SK-N-SH (cell line): Measurements from ENCODE around the gene SDC3. TPM values are rescaled to one million over a fixed set of nuclear protein-coding genes. Genes with fewer than 3 reads are reported as not detected.

Experiments
- CTCF ChIA-PET: fragments of 300-600, 350-600 bp; formaldehyde crosslinking; extraction: SDS; loops from one replicate; lab custom pipeline; 2021; lab: Yijun Ruan, JAX
- POLR2A ChIA-PET: fragments of 350-600 bp; sonication (Branson Sonifier 250); formaldehyde crosslinking; extraction: SDS; loops from one replicate; lab custom pipeline; 2020; ENCODE audit warnings: antibody characterized with exemption, inconsistent platforms; lab: Yijun Ruan, JAX
- DNase-seq: peaks from one replicate; pipeline ENCODE4 v3.0.0; 2012
- H2AFZ ChIP-seq: fragments of 200-600 bp; sonication (generic); 2 replicates; pipeline ENCODE4 v1.8.1; 2016; ENCODE audit warnings: antibody characterized with exemption, mild to moderate bottlenecking, low read depth
- H3F3A ChIP-seq: fragments of 200-600 bp; sonication (generic); replicated peaks from 2 replicates; pipeline ENCODE3; 2016; ENCODE audit warnings: antibody characterized with exemption, mild to moderate bottlenecking; ENCODE audit not compliant: insufficient read depth
- H3K27ac ChIP-seq, 2 experiments: fragments of 200-500 bp in 1 of 2; fragments of 200-600 bp in 1 of 2; sonication (Bioruptor generic) in 1 of 2; sonication (generic), shearing (Covaris generic) in 1 of 2; 2 replicates each; pipeline versions ENCODE4 v1.5.1 to v1.6.1; 2014 to 2016; ENCODE audit warnings: low read depth in 2 of 2, inconsistent platforms in 1 of 2, low read length in 1 of 2, mild to moderate bottlenecking in 1 of 2, mixed read lengths in 1 of 2
- H3K27me3 ChIP-seq: fragments of 200-600 bp; sonication (generic), shearing (Covaris generic); 2 replicates; pipeline ENCODE4 v1.6.1; 2016; ENCODE audit warnings: mixed run types; ENCODE audit not compliant: insufficient read depth
- H3K36me3 ChIP-seq, 2 experiments: fragments of 200-500 bp in 1 of 2; fragments of 200-600 bp in 1 of 2; sonication (Bioruptor generic) in 1 of 2; sonication (generic) in 1 of 2; replicated peaks in 1 of 2; 2 replicates each; pipeline versions ENCODE3 to v1.5.1; 2014 to 2016; ENCODE audit warnings: low read length in 1 of 2, mild to moderate bottlenecking in 1 of 2; ENCODE audit not compliant: insufficient read depth in 2 of 2, control insufficient read depth in 1 of 2
- H3K4me1 ChIP-seq, 2 experiments: fragments of 200-500 bp in 1 of 2; fragments of 200-600 bp in 1 of 2; sonication (Bioruptor generic) in 1 of 2; sonication (generic), shearing (Covaris generic) in 1 of 2; 2 replicates each; pipeline versions ENCODE4 v1.5.1 to v1.6.1; 2014 to 2016; ENCODE audit warnings: low read depth in 1 of 2, low read length in 1 of 2, mixed run types in 1 of 2; ENCODE audit not compliant: insufficient read depth in 2 of 2, control insufficient read depth in 1 of 2
- H3K4me2 ChIP-seq: fragments of 200-600 bp; sonication (generic), shearing (Covaris generic); 2 replicates; pipeline ENCODE4 v1.6.1; 2017; ENCODE audit warnings: mixed run types
- H3K4me3 ChIP-seq, 2 experiments: fragments of 200-500 bp in 1 of 2; fragments of 200-600 bp in 1 of 2; sonication (Bioruptor generic) in 1 of 2; sonication (generic), shearing (Covaris generic) in 1 of 2; 2 replicates each; pipeline versions ENCODE4 v1.5.1 to v1.8.1; 2014 to 2016; ENCODE audit warnings: low read depth in 2 of 2, inconsistent platforms in 1 of 2, low read length in 1 of 2, mild to moderate bottlenecking in 1 of 2, mixed read lengths in 1 of 2, moderate library complexity in 1 of 2
- H3K79me2 ChIP-seq: fragments of 200-600 bp; sonication (generic); 2 replicates; pipeline ENCODE4 v1.8.1; 2017; ENCODE audit warnings: mild to moderate bottlenecking; ENCODE audit not compliant: insufficient read depth
- H3K9ac ChIP-seq: fragments of 200-600 bp; sonication (generic); 2 replicates; pipeline ENCODE4 v1.6.1; 2017; ENCODE audit warnings: mixed run types
- H3K9me2 ChIP-seq: fragments of 200-600 bp; sonication (generic); 2 replicates; pipeline ENCODE4 v1.6.1; 2017; ENCODE audit warnings: mixed run types
- H3K9me3 ChIP-seq: fragments of 200-600 bp; sonication (generic); 2 replicates; pipeline ENCODE4 v1.6.1; 2017; ENCODE audit warnings: mixed run types, mild to moderate bottlenecking, moderate library complexity
- H4K20me1 ChIP-seq: fragments of 200-600 bp; sonication (generic); 2 replicates; pipeline ENCODE4 v1.6.1; 2017; ENCODE audit warnings: mild to moderate bottlenecking, mixed run types; ENCODE audit not compliant: insufficient read depth
- ELF1 ChIP-seq: IDR thresholded peaks from 2 replicates; pipeline ENCODE4 v1.4.0; 2012
- EZH2phosphoT487 ChIP-seq: fragments of 200-600 bp; sonication (generic); IDR thresholded peaks from 2 replicates; pipeline ENCODE4 v1.6.1; 2017; ENCODE audit warnings: low read depth, mixed run types, mild to moderate bottlenecking, antibody characterized with exemption, moderate library complexity, borderline replicate concordance
- FOSL2 ChIP-seq: IDR thresholded peaks from 2 replicates; pipeline ENCODE4 v1.4.0; 2012; ENCODE audit warnings: low read depth, mild to moderate bottlenecking, moderate library complexity, borderline replicate concordance
- FOXJ3 ChIP-seq: sonication (generic); formaldehyde crosslinking; IDR thresholded peaks from 2 replicates; pipeline ENCODE4 v1.5.1; 2020; ENCODE audit warnings: mild to moderate bottlenecking, missing genetic modification reagents
- GABPA ChIP-seq: IDR thresholded peaks from 2 replicates; pipeline ENCODE4 v1.4.0; 2012; ENCODE audit warnings: low read depth, mild to moderate bottlenecking
- JUND ChIP-seq: IDR thresholded peaks from 2 replicates; pipeline ENCODE4 v1.4.0; 2012
- MEF2A ChIP-seq: IDR thresholded peaks from 2 replicates; pipeline ENCODE4 v1.4.0; 2012; ENCODE audit warnings: low read depth, borderline replicate concordance
- NFIC ChIP-seq: IDR thresholded peaks from 2 replicates; pipeline ENCODE4 v1.4.0; 2012; ENCODE audit warnings: borderline replicate concordance
- NRF1 ChIP-seq: IDR thresholded peaks from 2 replicates; pipeline ENCODE4 v1.6.1; 2012; ENCODE audit warnings: low read depth, mild to moderate bottlenecking, low read length
- SIN3A ChIP-seq: IDR thresholded peaks from 2 replicates; pipeline ENCODE4 v1.6.1; 2012; ENCODE audit warnings: low read depth, mild to moderate bottlenecking, low read length, moderate library complexity, borderline replicate concordance
- TCF12 ChIP-seq: IDR thresholded peaks from 2 replicates; pipeline ENCODE4 v1.4.0; 2012
- YY1 ChIP-seq: IDR thresholded peaks from 2 replicates; pipeline ENCODE4 v1.4.0; 2012; ENCODE audit warnings: low read depth, mild to moderate bottlenecking
- WGBS: methylation state at CpG from one replicate; pipeline ENCODE4 v1.1.6; 2017; ENCODE audit warnings: low lambda C conversion rate; 5-methylcytosine and 5-hydroxymethylcytosine counted together
- polyA plus RNA-seq, 3 experiments: library from polyadenylated mRNA; depleted of rRNA; stranded (reverse); fragments of >200 nt; gene quantifications; 2 replicates each; pipeline ENCODE4 v1.2.3, GENCODE V29; 2012
- TF ChIP-seq, protein P1 (sequence below): fragments of 150-350 bp; IDR thresholded peaks from 2 replicates; pipeline ENCODE4 v1.6.1; 2016; ENCODE audit warnings: mild to moderate bottlenecking, low read depth, low read length
- TF ChIP-seq, protein P2 (sequence below): IDR thresholded peaks from 2 replicates; pipeline ENCODE4 v1.4.0; 2012; ENCODE audit warnings: low read depth
- TF ChIP-seq, protein P3 (sequence below): fragments of 200-600 bp; sonication (generic); IDR thresholded peaks from 2 replicates; pipeline ENCODE4 v1.6.1; 2017; ENCODE audit warnings: antibody characterized with exemption, mild to moderate bottlenecking, moderate library complexity
- TF ChIP-seq, protein P4 (sequence below): IDR thresholded peaks from 2 replicates; pipeline ENCODE4 v1.6.1; 2012; ENCODE audit warnings: mild to moderate bottlenecking, low read depth, low read length, moderate library complexity

SDC3 gene
- polyA plus RNA-seq, 1 of the 3 experiments (the other 2 are of a cell fraction), result 18.8 TPM

DNA sequence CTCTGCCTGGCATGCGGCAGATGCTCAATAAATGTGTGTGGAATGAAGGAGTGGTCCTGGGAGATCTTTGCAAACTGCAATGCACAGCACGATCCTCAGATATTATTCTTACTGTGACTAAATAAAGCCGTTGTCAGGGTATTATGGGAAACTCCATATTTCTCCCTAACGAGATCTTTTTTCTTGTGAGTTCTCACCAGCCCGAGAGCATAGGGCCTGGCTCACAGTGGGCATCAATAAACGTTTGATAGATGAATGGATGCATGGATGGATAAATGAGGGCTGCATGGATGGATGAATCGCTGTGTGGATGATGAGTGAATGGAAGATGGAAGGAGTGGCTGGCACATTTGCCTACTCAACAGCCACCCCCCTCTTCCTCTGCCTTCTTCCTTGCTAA is 69.6 kb downstream of the SDC3 start:
- TF ChIP-seq NFIC, result no peak
- TF ChIP-seq, protein P1, sequence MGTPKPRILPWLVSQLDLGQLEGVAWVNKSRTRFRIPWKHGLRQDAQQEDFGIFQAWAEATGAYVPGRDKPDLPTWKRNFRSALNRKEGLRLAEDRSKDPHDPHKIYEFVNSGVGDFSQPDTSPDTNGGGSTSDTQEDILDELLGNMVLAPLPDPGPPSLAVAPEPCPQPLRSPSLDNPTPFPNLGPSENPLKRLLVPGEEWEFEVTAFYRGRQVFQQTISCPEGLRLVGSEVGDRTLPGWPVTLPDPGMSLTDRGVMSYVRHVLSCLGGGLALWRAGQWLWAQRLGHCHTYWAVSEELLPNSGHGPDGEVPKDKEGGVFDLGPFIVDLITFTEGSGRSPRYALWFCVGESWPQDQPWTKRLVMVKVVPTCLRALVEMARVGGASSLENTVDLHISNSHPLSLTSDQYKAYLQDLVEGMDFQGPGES, result no peak
- TF ChIP-seq, protein P2, sequence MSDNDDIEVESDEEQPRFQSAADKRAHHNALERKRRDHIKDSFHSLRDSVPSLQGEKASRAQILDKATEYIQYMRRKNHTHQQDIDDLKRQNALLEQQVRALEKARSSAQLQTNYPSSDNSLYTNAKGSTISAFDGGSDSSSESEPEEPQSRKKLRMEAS, result no peak
- no peak for TF ChIP-seq SIN3A
- TF ChIP-seq, all 33 proteins: peak for 0
- no peak overlapping the region for H3K4me3 ChIP-seq
- ChIA-PET CTCF (interaction anchor here (1.0 to 4.3 kb wide), 2 partner anchors 37 to 73 kb away, joined by 4 to 12 read pairs; no protein-coding TSS in a partner anchor), POLR2A (no interaction called here)
- H3K27me3 ChIP-seq, result no peaks in the 10 kb centered on the region
- no peaks in the 10 kb centered on the region for H3K79me2 ChIP-seq
- no peaks in the 10 kb centered on the region for H3F3A ChIP-seq
- no peak for DNase-seq
- H3K9me3 ChIP-seq, result no peaks in the 10 kb centered on the region
- 60% methylated on average over 7 of the region's 7 CpGs for WGBS
- H3K9ac ChIP-seq, result no peak overlapping the region
- H4K20me1 ChIP-seq, result no peaks in the 10 kb centered on the region
- H3K36me3 ChIP-seq, result no peaks in the 10 kb centered on the region
- no peak overlapping the region for H3K27ac ChIP-seq
- H3K4me2 ChIP-seq, result no peak overlapping the region
- no peaks in the 10 kb centered on the region for H3K9me2 ChIP-seq
- H3K4me1 ChIP-seq, result peaks cover 0 to 8% of the 10 kb centered on the region in 2 experiments; a peak in 1 of 4 replicates
- no peak overlapping the region for H2AFZ ChIP-seq

DNA sequence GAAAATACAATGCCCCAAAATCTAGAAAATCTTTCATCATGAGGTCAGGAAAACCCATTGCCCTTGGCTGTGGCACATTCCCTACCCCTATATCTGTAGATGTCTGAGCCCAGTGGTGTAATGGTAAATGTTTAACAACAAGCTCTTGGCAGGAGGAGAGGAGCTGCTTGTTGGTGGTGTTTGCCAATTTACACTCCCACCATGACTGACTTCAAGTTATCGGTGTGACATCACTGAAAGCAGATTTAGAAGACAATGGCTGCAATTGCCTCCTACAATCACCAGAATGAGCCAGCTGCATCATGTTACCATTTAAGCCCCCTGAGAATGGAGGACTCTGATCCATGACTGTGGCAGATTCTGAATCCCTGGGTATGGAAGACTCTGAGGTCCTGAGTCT is 70.9 kb downstream of the SDC3 start:
- H3F3A ChIP-seq, result peaks cover 3% of the 10 kb centered on the region
- H3K4me3 ChIP-seq, result no peak overlapping the region
- H3K4me2 ChIP-seq, result no peak overlapping the region
- no peak overlapping the region for H3K9ac ChIP-seq
- ChIA-PET POLR2A (no interaction called here), CTCF (interaction anchor here (4.3 kb wide), 1 partner anchor 74 kb away, joined by 12 read pairs; no protein-coding TSS in a partner anchor)
- peaks cover 0 to 8% of the 10 kb centered on the region in 2 experiments; a peak in 1 of 4 replicates for H3K4me1 ChIP-seq
- 75% methylated on average over 1 of the region's 1 CpG for WGBS
- H3K27ac ChIP-seq, result no peak overlapping the region
- TF ChIP-seq GABPA (no peak), EZH2phosphoT487 (no peak), NRF1 (no peak), FOSL2 (no peak)
- no peaks in the 10 kb centered on the region for H4K20me1 ChIP-seq
- H3K9me2 ChIP-seq, result no peaks in the 10 kb centered on the region
- H3K9me3 ChIP-seq, result no peaks in the 10 kb centered on the region
- no peak for DNase-seq
- no peaks in the 10 kb centered on the region for H3K36me3 ChIP-seq
- H3K27me3 ChIP-seq, result no peaks in the 10 kb centered on the region
- H3K79me2 ChIP-seq, result no peaks in the 10 kb centered on the region
- H2AFZ ChIP-seq, result no peak overlapping the region

DNA sequence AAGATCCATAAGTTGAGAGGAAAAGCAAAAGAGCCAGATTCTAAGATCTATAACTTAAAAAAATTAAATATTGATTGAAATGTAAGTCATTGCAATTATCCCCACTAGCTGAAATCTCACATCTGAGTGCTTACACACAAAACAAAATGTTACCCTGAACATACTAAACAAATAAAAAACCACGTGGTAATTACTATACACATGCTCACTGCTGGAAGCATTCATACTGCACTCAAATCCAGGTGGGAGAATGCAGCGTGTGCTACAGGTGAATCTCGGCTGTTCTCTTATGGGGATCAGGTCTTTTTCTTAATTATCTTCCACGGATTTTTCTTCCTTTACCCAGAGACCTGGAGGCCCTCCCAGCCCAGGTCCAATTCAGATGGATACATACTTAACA is 74.3 kb downstream of the SDC3 start:
- Histone ChIP-seq H3F3A (peaks cover 3% of the 10 kb centered on the region), H3K4me1 (no peaks in the 10 kb centered on the region), H3K27me3 (no peaks in the 10 kb centered on the region), H3K27ac (no peak overlapping the region), H3K9ac (no peak overlapping the region), H3K79me2 (no peaks in the 10 kb centered on the region), H2AFZ (no peak overlapping the region), H3K4me3 (no peak overlapping the region), H3K4me2 (no peak overlapping the region), H3K9me2 (no peaks in the 10 kb centered on the region), H3K36me3 (no peaks in the 10 kb centered on the region), H4K20me1 (no peaks in the 10 kb centered on the region), H3K9me3 (no peaks in the 10 kb centered on the region)
- POLR2A ChIA-PET, result no interaction called here
- WGBS, result 68% methylated on average over 4 of the region's 4 CpGs
- no peak for DNase-seq
- CTCF ChIA-PET, result interaction anchor here (1.1 to 3.0 kb wide), 3 partner anchors 14 to 33 kb away, joined by 3 to 14 read pairs (median 4); no protein-coding TSS in a partner anchor
- TF ChIP-seq, protein P3, sequence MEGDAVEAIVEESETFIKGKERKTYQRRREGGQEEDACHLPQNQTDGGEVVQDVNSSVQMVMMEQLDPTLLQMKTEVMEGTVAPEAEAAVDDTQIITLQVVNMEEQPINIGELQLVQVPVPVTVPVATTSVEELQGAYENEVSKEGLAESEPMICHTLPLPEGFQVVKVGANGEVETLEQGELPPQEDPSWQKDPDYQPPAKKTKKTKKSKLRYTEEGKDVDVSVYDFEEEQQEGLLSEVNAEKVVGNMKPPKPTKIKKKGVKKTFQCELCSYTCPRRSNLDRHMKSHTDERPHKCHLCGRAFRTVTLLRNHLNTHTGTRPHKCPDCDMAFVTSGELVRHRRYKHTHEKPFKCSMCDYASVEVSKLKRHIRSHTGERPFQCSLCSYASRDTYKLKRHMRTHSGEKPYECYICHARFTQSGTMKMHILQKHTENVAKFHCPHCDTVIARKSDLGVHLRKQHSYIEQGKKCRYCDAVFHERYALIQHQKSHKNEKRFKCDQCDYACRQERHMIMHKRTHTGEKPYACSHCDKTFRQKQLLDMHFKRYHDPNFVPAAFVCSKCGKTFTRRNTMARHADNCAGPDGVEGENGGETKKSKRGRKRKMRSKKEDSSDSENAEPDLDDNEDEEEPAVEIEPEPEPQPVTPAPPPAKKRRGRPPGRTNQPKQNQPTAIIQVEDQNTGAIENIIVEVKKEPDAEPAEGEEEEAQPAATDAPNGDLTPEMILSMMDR, result no peak
- TF ChIP-seq JUND (no peak), TCF12 (no peak), FOSL2 (no peak), ELF1 (no peak), FOXJ3 (CRISPR knock-in tag) (no peak), MEF2A (no peak), YY1 (no peak), NRF1 (no peak)
- TF ChIP-seq, protein P4, sequence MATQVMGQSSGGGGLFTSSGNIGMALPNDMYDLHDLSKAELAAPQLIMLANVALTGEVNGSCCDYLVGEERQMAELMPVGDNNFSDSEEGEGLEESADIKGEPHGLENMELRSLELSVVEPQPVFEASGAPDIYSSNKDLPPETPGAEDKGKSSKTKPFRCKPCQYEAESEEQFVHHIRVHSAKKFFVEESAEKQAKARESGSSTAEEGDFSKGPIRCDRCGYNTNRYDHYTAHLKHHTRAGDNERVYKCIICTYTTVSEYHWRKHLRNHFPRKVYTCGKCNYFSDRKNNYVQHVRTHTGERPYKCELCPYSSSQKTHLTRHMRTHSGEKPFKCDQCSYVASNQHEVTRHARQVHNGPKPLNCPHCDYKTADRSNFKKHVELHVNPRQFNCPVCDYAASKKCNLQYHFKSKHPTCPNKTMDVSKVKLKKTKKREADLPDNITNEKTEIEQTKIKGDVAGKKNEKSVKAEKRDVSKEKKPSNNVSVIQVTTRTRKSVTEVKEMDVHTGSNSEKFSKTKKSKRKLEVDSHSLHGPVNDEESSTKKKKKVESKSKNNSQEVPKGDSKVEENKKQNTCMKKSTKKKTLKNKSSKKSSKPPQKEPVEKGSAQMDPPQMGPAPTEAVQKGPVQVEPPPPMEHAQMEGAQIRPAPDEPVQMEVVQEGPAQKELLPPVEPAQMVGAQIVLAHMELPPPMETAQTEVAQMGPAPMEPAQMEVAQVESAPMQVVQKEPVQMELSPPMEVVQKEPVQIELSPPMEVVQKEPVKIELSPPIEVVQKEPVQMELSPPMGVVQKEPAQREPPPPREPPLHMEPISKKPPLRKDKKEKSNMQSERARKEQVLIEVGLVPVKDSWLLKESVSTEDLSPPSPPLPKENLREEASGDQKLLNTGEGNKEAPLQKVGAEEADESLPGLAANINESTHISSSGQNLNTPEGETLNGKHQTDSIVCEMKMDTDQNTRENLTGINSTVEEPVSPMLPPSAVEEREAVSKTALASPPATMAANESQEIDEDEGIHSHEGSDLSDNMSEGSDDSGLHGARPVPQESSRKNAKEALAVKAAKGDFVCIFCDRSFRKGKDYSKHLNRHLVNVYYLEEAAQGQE, result no peak
